Loucy (cell line): ENCODE results near the gene CETP.

Source experiments
- H2AFZ ChIP-seq: fragments of 200-600 bp; sonication (generic); 2 replicates; pipeline ENCODE4 v1.6.0; 2016; ENCODE audit warnings: antibody characterized with exemption, mild to moderate bottlenecking, low read length, moderate library complexity
- H3F3A ChIP-seq: fragments of 200-600 bp; 2 replicates; pipeline ENCODE4 v1.6.0; 2016; ENCODE audit warnings: antibody characterized with exemption, low read depth, mild to moderate bottlenecking
- H3K27me3 ChIP-seq: fragments of 200-600 bp; sonication (generic); 2 replicates; pipeline ENCODE4 v1.6.1; 2014; ENCODE audit warnings: low read length, mild to moderate bottlenecking; ENCODE audit not compliant: insufficient read depth, poor library complexity, severe bottlenecking
- H3K36me3 ChIP-seq: fragments of 200-600 bp; sonication (generic); 2 replicates; pipeline ENCODE4 v1.6.1; 2016; ENCODE audit warnings: low read length; ENCODE audit not compliant: insufficient read depth
- H3K4me1 ChIP-seq: fragments of 200-600 bp; sonication (generic); 2 replicates; pipeline ENCODE4 v1.5.1; 2014; ENCODE audit warnings: low read length, mild to moderate bottlenecking; ENCODE audit not compliant: insufficient read depth, poor library complexity, severe bottlenecking
- H3K4me2 ChIP-seq: fragments of 200-600 bp; sonication (generic); 2 replicates; pipeline ENCODE4 v1.6.0; 2014; ENCODE audit warnings: antibody characterized with exemption, low read length, low read depth, mild to moderate bottlenecking; ENCODE audit not compliant: poor library complexity, severe bottlenecking
- H3K4me3 ChIP-seq: fragments of 200-600 bp; sonication (generic); 2 replicates; pipeline ENCODE4 v1.5.1; 2014; ENCODE audit warnings: low read length, mild to moderate bottlenecking, mixed read lengths; ENCODE audit not compliant: poor library complexity, severe bottlenecking
- H3K79me2 ChIP-seq: fragments of 200-600 bp; sonication (generic); 2 replicates; pipeline ENCODE4 v1.6.1; 2014; ENCODE audit warnings: low read length; ENCODE audit not compliant: insufficient read depth
- H3K9ac ChIP-seq: fragments of 200-600 bp; sonication (generic); 2 replicates; pipeline ENCODE4 v1.6.0; 2014; ENCODE audit warnings: mild to moderate bottlenecking, low read depth, low read length, moderate library complexity; ENCODE audit not compliant: poor library complexity, severe bottlenecking
- H3K9me2 ChIP-seq: fragments of 200-600 bp; sonication (generic); replicated peaks from 2 replicates; pipeline ENCODE4 v1.6.1; 2016; ENCODE audit warnings: low read depth, low read length, mixed read lengths
- H3K9me3 ChIP-seq: fragments of 200-600 bp; sonication (generic); 2 replicates; pipeline ENCODE4 v1.6.1; 2014; ENCODE audit warnings: mild to moderate bottlenecking, antibody characterized with exemption, low read length, low read depth; ENCODE audit not compliant: insufficient read depth
- H4K20me1 ChIP-seq: fragments of 200-600 bp; sonication (generic); 2 replicates; pipeline ENCODE4 v1.6.0; 2014; ENCODE audit warnings: antibody characterized with exemption, low read length, mild to moderate bottlenecking; ENCODE audit not compliant: insufficient read depth, poor library complexity, severe bottlenecking
- CTCF ChIP-seq: fragments of 200-600 bp; sonication (generic); conservative IDR thresholded peaks from 2 replicates; pipeline ENCODE4 v1.5.1; 2014; ENCODE audit warnings: mild to moderate bottlenecking, antibody characterized with exemption, low read length
- EZH2phosphoT487 ChIP-seq: fragments of 200-600 bp; IDR thresholded peaks from 2 replicates; pipeline ENCODE4 v1.6.1; 2018; ENCODE audit warnings: antibody characterized with exemption, mild to moderate bottlenecking, moderate library complexity, borderline replicate concordance

The CETP gene

DNA sequence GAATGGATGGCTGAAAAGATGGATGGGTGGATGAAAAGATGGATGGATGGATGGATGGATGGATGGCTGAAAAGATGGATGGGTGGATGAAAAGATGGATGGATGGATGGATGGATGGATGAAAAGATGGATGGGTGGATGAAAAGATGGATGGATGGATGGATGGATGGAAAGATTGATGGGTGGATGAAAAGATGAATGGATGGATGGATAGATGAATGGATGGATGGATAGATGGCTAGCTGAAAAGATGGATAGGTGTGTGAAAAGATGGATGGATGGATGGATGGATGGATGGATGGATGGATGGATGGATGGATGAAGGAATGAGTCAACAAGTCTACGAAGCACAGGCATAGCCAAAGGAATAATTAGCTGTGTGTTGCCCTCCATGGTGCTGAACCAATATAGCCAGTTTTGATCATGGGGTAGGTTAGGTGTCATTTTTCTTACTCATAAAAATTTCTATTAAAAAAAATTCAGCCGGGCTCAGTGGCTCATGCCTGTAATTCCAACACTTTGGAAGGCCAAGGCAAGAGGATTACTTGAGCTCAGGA, 68.7 kb downstream of the CETP start:
- Histone ChIP-seq H3K4me3 (no peak overlapping the region), H3K9ac (no peak overlapping the region), H3K9me2 (no peaks in the 10 kb centered on the region), H3K4me1 (peaks cover 10% of the 10 kb centered on the region), H3K27me3 (no peaks in the 10 kb centered on the region), H3K4me2 (no peak overlapping the region), H4K20me1 (no peaks in the 10 kb centered on the region), H3K9me3 (no peaks in the 10 kb centered on the region), H3F3A (no peaks in the 10 kb centered on the region), H3K79me2 (no peaks in the 10 kb centered on the region), H2AFZ (no peak overlapping the region), H3K36me3 (peaks cover 4% of the 10 kb centered on the region; the same call in 1 of the 2 replicates)
- TF ChIP-seq EZH2phosphoT487 (no peak), CTCF (no peak)

DNA sequence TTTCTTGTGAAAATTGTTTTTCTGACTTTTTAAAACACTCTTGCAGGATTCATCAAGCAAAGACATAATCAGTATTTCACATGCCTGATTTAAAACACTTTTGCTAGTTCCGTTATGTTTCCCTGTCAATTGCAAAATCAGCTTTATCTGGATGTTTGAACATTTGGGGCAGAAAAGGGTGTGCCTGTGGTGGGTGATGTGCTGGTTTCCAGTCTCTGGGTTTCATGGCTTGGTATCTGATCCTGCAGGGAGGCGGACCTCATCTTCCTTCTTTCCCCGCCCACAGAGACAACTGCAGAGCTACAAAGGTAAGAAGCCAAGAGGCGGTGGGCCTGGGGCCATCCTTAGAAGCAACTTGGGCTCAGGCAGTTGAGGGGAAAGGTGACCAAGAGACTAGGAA, 69.4 kb downstream of the CETP start:
- no peaks in the 10 kb centered on the region for H3K79me2 ChIP-seq
- H3K4me3 ChIP-seq = no peak overlapping the region
- H3K9me3 ChIP-seq = no peaks in the 10 kb centered on the region
- H2AFZ ChIP-seq = no peak overlapping the region
- no peaks in the 10 kb centered on the region for H3F3A ChIP-seq
- H3K27me3 ChIP-seq = no peaks in the 10 kb centered on the region
- H3K9me2 ChIP-seq = no peaks in the 10 kb centered on the region
- H3K9ac ChIP-seq = no peak overlapping the region
- H3K36me3 ChIP-seq = no peaks in the 10 kb centered on the region; the same call in 1 of the 2 replicates
- H3K4me1 ChIP-seq = peaks cover 10% of the 10 kb centered on the region
- H4K20me1 ChIP-seq = no peaks in the 10 kb centered on the region
- no peak overlapping the region for H3K4me2 ChIP-seq
- TF ChIP-seq EZH2phosphoT487 = no peak
- TF ChIP-seq CTCF = no peak

GRCh38 chr16:57032346-57032745, 70.6 kb downstream of the CETP start:
- Histone ChIP-seq H3K4me3 (no peak overlapping the region), H3K79me2 (no peaks in the 10 kb centered on the region), H3K27me3 (no peaks in the 10 kb centered on the region), H3K4me1 (peaks cover 19% of the 10 kb centered on the region), H2AFZ (no peak overlapping the region), H3K4me2 (no peak overlapping the region), H4K20me1 (no peaks in the 10 kb centered on the region), H3K9me3 (no peaks in the 10 kb centered on the region), H3K9me2 (no peaks in the 10 kb centered on the region), H3K9ac (no peak overlapping the region), H3F3A (no peaks in the 10 kb centered on the region), H3K36me3 (no peaks in the 10 kb centered on the region)
- TF ChIP-seq CTCF (no peak), EZH2phosphoT487 (no peak)
